Measurements from ENCODE around the gene IFITM1.
"Not testable (repeated sequence)": the region's sequence is repeated elsewhere in the genome, so short reads cannot be mapped to it uniquely, and the experiment has no call there.

GRCh38 chr11:328516-329100, 14.8 kb downstream of the IFITM1 start:
- TF ChIP-seq EZH2 (IDR thresholded peaks at IDR 0.05); POLR2AphosphoS5 (IDR thresholded peaks at IDR 0.05; ENCODE audit: borderline replicate concordance, low read depth, low read length): not testable (repeated sequence)

Data from SK-N-MC (cell line).